ENCODE results near the gene TRPC4.
"Not testable (repeated sequence)": the region's sequence is repeated elsewhere in the genome, so short reads cannot be mapped to it uniquely, and the experiment has no call there.

DNA sequence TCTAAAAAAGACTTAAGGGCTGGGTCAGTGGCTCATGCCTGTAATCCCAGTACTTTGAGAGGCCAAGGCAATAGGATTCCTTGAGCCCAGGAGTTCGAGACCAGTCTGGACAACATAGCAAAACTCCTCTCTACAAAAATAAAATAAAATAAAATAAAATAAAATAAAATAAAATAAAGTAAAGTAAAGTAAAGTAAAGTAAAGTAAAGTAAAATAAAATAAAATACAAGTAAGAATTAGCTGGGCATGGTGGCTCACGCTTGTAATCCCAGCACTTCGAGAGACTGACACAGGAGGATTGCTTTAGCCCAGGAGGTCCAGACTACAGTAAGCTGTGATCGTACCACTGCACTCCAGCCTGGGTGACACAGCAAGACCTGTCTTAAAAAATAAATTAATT, 72.8 kb downstream of the TRPC4 start:
- not testable (repeated sequence) for TF ChIP-seq POLR2A, POLR2AphosphoS5 (IDR thresholded peaks at IDR 0.05)
- TF ChIP-seq, protein P1, sequence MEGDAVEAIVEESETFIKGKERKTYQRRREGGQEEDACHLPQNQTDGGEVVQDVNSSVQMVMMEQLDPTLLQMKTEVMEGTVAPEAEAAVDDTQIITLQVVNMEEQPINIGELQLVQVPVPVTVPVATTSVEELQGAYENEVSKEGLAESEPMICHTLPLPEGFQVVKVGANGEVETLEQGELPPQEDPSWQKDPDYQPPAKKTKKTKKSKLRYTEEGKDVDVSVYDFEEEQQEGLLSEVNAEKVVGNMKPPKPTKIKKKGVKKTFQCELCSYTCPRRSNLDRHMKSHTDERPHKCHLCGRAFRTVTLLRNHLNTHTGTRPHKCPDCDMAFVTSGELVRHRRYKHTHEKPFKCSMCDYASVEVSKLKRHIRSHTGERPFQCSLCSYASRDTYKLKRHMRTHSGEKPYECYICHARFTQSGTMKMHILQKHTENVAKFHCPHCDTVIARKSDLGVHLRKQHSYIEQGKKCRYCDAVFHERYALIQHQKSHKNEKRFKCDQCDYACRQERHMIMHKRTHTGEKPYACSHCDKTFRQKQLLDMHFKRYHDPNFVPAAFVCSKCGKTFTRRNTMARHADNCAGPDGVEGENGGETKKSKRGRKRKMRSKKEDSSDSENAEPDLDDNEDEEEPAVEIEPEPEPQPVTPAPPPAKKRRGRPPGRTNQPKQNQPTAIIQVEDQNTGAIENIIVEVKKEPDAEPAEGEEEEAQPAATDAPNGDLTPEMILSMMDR (IDR thresholded peaks at IDR 0.05 in 8 of 11, conservative IDR thresholded peaks at IDR 0.05 in 3 of 11): not testable (repeated sequence)

Measured in spleen (tissue), 7 donors.